ENCODE data around the gene MYL7.

The MYL7 gene

GRCh38 chr7:44116087-44116788 is 24.9 kb downstream of the MYL7 start:
- no peak overlapping the region for H3K27ac ChIP-seq (ENCODE audit: low read depth, low read length)
- no peak overlapping the region for H3K9ac ChIP-seq (ENCODE audit: low read length)
- no peaks in the 10 kb centered on the region for H3K27me3 ChIP-seq (ENCODE audit: control insufficient read depth, insufficient read depth, low read length)
- no peak overlapping the region for H3K4me3 ChIP-seq (ENCODE audit: low read length)
- no peaks in the 10 kb centered on the region for H3K4me1 ChIP-seq (ENCODE audit: control insufficient read depth, insufficient read depth, low read length)
- peaks cover 19% of the 10 kb centered on the region for H3K36me3 ChIP-seq (ENCODE audit: control insufficient read depth, insufficient read depth, low read length)

GRCh38 chr7:44114586-44115310 is 26.4 kb downstream of the MYL7 start:
- Histone ChIP-seq H3K4me3 (ENCODE audit: low read length) (no peak overlapping the region), H3K27ac (ENCODE audit: low read depth, low read length) (no peak overlapping the region), H3K36me3 (ENCODE audit: control insufficient read depth, insufficient read depth, low read length) (peaks cover 13% of the 10 kb centered on the region), H3K4me1 (ENCODE audit: control insufficient read depth, insufficient read depth, low read length) (no peaks in the 10 kb centered on the region), H3K9ac (ENCODE audit: low read length) (no peak overlapping the region), H3K27me3 (ENCODE audit: control insufficient read depth, insufficient read depth, low read length) (no peaks in the 10 kb centered on the region)

GRCh38 chr7:44113764-44114354 is 27.3 kb downstream of the MYL7 start:
- H3K27ac ChIP-seq (ENCODE audit: low read depth, low read length): no peak overlapping the region
- H3K9ac ChIP-seq (ENCODE audit: low read length): no peak overlapping the region
- no peak overlapping the region for H3K4me3 ChIP-seq (ENCODE audit: low read length)
- peaks cover 11% of the 10 kb centered on the region for H3K36me3 ChIP-seq (ENCODE audit: control insufficient read depth, insufficient read depth, low read length)
- no peaks in the 10 kb centered on the region for H3K4me1 ChIP-seq (ENCODE audit: control insufficient read depth, insufficient read depth, low read length)
- no peaks in the 10 kb centered on the region for H3K27me3 ChIP-seq (ENCODE audit: control insufficient read depth, insufficient read depth, low read length)

- H3K4me3 ChIP-seq (ENCODE audit: low read length): no peak overlapping the region
- H3K36me3 ChIP-seq (ENCODE audit: control insufficient read depth, insufficient read depth, low read length): peaks cover 11% of the 10 kb centered on the region
- no peaks in the 10 kb centered on the region for H3K27me3 ChIP-seq (ENCODE audit: control insufficient read depth, insufficient read depth, low read length)
- no peaks in the 10 kb centered on the region for H3K4me1 ChIP-seq (ENCODE audit: control insufficient read depth, insufficient read depth, low read length)
- H3K9ac ChIP-seq (ENCODE audit: low read length): no peak overlapping the region
- no peak overlapping the region for H3K27ac ChIP-seq (ENCODE audit: low read depth, low read length)
Measured at GRCh38 chr7:44112997-44113763, 28.0 kb downstream of the MYL7 start.

- Histone ChIP-seq H3K9ac (ENCODE audit: low read length) (no peak overlapping the region), H3K27ac (ENCODE audit: low read depth, low read length) (no peak overlapping the region), H3K4me3 (ENCODE audit: low read length) (no peak overlapping the region), H3K36me3 (ENCODE audit: control insufficient read depth, insufficient read depth, low read length) (peaks cover 11% of the 10 kb centered on the region), H3K4me1 (ENCODE audit: control insufficient read depth, insufficient read depth, low read length) (no peaks in the 10 kb centered on the region), H3K27me3 (ENCODE audit: control insufficient read depth, insufficient read depth, low read length) (no peaks in the 10 kb centered on the region)
Measured at GRCh38 chr7:44112231-44112996, 28.7 kb downstream of the MYL7 start.

- Histone ChIP-seq H3K4me1 (ENCODE audit: control insufficient read depth, insufficient read depth, low read length) (no peaks in the 10 kb centered on the region), H3K36me3 (ENCODE audit: control insufficient read depth, insufficient read depth, low read length) (peaks cover 6% of the 10 kb centered on the region), H3K4me3 (ENCODE audit: low read length) (no peak overlapping the region), H3K9ac (ENCODE audit: low read length) (no peak overlapping the region), H3K27ac (ENCODE audit: low read depth, low read length) (no peak overlapping the region), H3K27me3 (ENCODE audit: control insufficient read depth, insufficient read depth, low read length) (no peaks in the 10 kb centered on the region)
Measured at GRCh38 chr7:44111761-44112160, 29.4 kb downstream of the MYL7 start.

- Histone ChIP-seq H3K36me3 (ENCODE audit: control insufficient read depth, insufficient read depth, low read length) (peaks cover 6% of the 10 kb centered on the region), H3K9ac (ENCODE audit: low read length) (no peak overlapping the region), H3K4me1 (ENCODE audit: control insufficient read depth, insufficient read depth, low read length) (no peaks in the 10 kb centered on the region), H3K4me3 (ENCODE audit: low read length) (no peak overlapping the region), H3K27me3 (ENCODE audit: control insufficient read depth, insufficient read depth, low read length) (no peaks in the 10 kb centered on the region), H3K27ac (ENCODE audit: low read depth, low read length) (no peak overlapping the region)
Measured at GRCh38 chr7:44110719-44111635, 30.2 kb downstream of the MYL7 start.

GRCh38 chr7:44109991-44110390 is 31.1 kb downstream of the MYL7 start:
- Histone ChIP-seq H3K27me3 (ENCODE audit: control insufficient read depth, insufficient read depth, low read length) (no peaks in the 10 kb centered on the region), H3K27ac (ENCODE audit: low read depth, low read length) (no peak overlapping the region), H3K36me3 (ENCODE audit: control insufficient read depth, insufficient read depth, low read length) (peaks cover 3% of the 10 kb centered on the region), H3K4me1 (ENCODE audit: control insufficient read depth, insufficient read depth, low read length) (peaks cover 3% of the 10 kb centered on the region), H3K9ac (ENCODE audit: low read length) (no peak overlapping the region), H3K4me3 (ENCODE audit: low read length) (no peak overlapping the region)

GRCh38 chr7:44108768-44109750 is 32.1 kb downstream of the MYL7 start:
- Histone ChIP-seq H3K27ac (ENCODE audit: low read depth, low read length) (no peak overlapping the region), H3K9ac (ENCODE audit: low read length) (no peak overlapping the region), H3K4me3 (ENCODE audit: low read length) (no peak overlapping the region), H3K27me3 (ENCODE audit: control insufficient read depth, insufficient read depth, low read length) (no peaks in the 10 kb centered on the region), H3K36me3 (ENCODE audit: control insufficient read depth, insufficient read depth, low read length) (peaks cover 1% of the 10 kb centered on the region), H3K4me1 (ENCODE audit: control insufficient read depth, insufficient read depth, low read length) (peaks cover 4% of the 10 kb centered on the region)

GRCh38 chr7:44107961-44108767 is 33.0 kb downstream of the MYL7 start:
- H3K36me3 ChIP-seq (ENCODE audit: control insufficient read depth, insufficient read depth, low read length): no peaks in the 10 kb centered on the region

More at GRCh38 chr7:44107961-44108767, 33.0 kb downstream of the MYL7 start:
- Histone ChIP-seq H3K9ac (ENCODE audit: low read length) (no peak overlapping the region), H3K27me3 (ENCODE audit: control insufficient read depth, insufficient read depth, low read length) (peaks cover 4% of the 10 kb centered on the region), H3K4me1 (ENCODE audit: control insufficient read depth, insufficient read depth, low read length) (peaks cover 4% of the 10 kb centered on the region), H3K27ac (ENCODE audit: low read depth, low read length) (no peak overlapping the region), H3K4me3 (ENCODE audit: low read length) (no peak overlapping the region)
